GM13977 (cell line): Measurements from ENCODE around the gene SPTAN1.

Experiments used
- DNase-seq: peaks from one replicate; pipeline ENCODE4 v3.0.0; 2012; ENCODE audit warnings: low spot score
- CTCF ChIP-seq: IDR thresholded peaks from 2 replicates; pipeline ENCODE4 v1.5.1; 2012; ENCODE audit warnings: mild to moderate bottlenecking, control low read depth; ENCODE audit not compliant: insufficient read depth; ENCODE audit errors: extremely low read depth, missing control alignments
- in situ Hi-C: fragments of 300-500 bp; cut with MboI; formaldehyde crosslinking; loops from one replicate; pipeline ENCODE4 v1.12.0; 2022; ENCODE audit warnings: low sequenced_read_pairs, low pct_unique_long_range_greater_than_20kb, mixed read lengths, inconsistent platforms; ENCODE audit not compliant: unreplicated experiment

The SPTAN1 gene

GRCh38 chr9:128629136-128629535, 76.7 kb downstream of the SPTAN1 start:
- TF ChIP-seq CTCF = no peak
- in situ Hi-C loops = no loop called here
- DNase-seq = no peak

DNA sequence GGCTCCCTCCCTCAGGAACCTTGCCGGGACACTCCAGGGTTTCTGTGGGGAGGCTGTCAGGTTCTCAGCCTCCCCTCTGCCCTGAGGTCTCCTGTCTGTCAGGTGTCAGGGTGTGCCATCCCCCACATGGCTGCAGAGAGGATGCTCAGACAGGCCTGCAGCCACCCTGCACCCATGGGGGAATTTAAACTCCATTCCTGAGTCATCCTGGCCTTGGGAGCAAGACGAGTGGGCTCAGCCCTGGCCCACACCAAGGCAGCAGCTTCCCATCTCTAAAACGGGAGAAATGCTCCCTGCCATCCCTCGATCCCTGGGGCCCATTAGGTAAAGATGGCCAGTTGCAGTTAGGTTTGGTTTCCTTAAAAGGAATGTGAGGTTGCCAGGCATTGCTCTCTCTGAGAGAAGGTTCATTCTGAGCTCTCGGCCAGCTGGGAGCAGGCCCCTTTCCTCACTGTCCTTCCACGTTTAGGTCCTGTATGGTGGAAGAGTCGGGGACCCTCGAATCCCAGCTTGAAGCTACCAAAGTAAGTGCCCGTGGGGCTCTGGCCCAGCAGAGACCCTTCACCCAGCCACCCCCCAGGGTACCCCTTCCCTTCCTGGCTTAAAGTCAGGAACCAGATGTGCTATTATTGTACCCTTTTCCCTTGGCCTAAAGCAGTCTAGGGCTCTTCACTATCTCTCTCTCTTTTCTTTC, 77.6 kb downstream of the SPTAN1 start:
- no peak for DNase-seq
- in situ Hi-C loops = no loop called here
- no peak for TF ChIP-seq CTCF

DNA sequence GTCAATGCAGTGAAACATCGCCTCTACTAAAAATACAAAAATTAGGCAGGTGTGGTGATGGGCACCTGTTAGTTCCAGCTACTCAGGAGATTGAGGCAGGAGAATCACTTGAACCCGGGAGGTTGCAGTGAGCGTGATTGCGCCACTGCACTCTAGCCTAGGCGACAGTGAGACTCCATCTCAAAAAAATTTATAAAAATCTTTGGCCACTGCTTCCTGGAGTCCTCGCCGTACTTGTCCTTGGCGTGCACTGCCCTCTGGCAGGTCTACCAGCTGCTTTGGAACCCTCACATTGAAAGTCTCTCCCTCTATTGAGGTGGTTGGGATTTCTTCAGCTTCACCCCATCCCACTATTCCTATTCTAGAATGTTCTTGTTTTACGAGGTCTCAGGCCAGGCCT, 79.2 kb downstream of the SPTAN1 start:
- DNase-seq = no peak
- TF ChIP-seq CTCF = no peak
- in situ Hi-C loops = no loop called here

GRCh38 chr9:128632066-128632465, 79.7 kb downstream of the SPTAN1 start:
- no peak for TF ChIP-seq CTCF
- DNase-seq = no peak
- in situ Hi-C loops = no loop called here

GRCh38 chr9:128632486-128632885, 80.1 kb downstream of the SPTAN1 start:
- TF ChIP-seq CTCF = no peak
- no peak for DNase-seq
- in situ Hi-C loops = no loop called here

- in situ Hi-C loops = no loop called here
- no peak for TF ChIP-seq CTCF
- DNase-seq = no peak
Measured at GRCh38 chr9:128633057-128633456, 80.7 kb downstream of the SPTAN1 start.
